H9 (cell line): Measurements from ENCODE around the gene PRPS2. TPM values are rescaled to one million over a fixed set of nuclear protein-coding genes. Genes with fewer than 3 reads are reported as not detected.

Source experiments
- DNase-seq: peaks from one replicate; pipeline ENCODE4 v3.0.0-alpha.2; 2017
- H2AFZ ChIP-seq: one replicate; pipeline ENCODE4 v1.6.1; 2013; ENCODE audit warnings: mild to moderate bottlenecking, low read length, control low read depth, moderate library complexity
- H2AK5ac ChIP-seq: 2 replicates; pipeline ENCODE4 v1.6.1; 2013; ENCODE audit warnings: low read length, control low read depth, mixed read lengths; ENCODE audit not compliant: insufficient read length
- H2BK120ac ChIP-seq: one replicate; pipeline ENCODE4 v1.6.1; 2013; ENCODE audit warnings: low read depth, mild to moderate bottlenecking, low read length, control low read depth, inconsistent platforms; ENCODE audit not compliant: poor library complexity, severe bottlenecking
- H2BK12ac ChIP-seq: 2 replicates; pipeline ENCODE4 v1.6.1; 2013; ENCODE audit warnings: low read length, control low read depth, mixed read lengths, low read depth; ENCODE audit not compliant: insufficient read length
- H2BK15ac ChIP-seq: 2 replicates; pipeline ENCODE4 v1.6.1; 2013; ENCODE audit warnings: low read depth, low read length, control low read depth
- H2BK20ac ChIP-seq: one replicate; pipeline ENCODE4 v1.6.1; 2013; ENCODE audit warnings: low read depth, mild to moderate bottlenecking, low read length, control low read depth, inconsistent platforms; ENCODE audit not compliant: poor library complexity, severe bottlenecking
- H2BK5ac ChIP-seq: 2 replicates; pipeline ENCODE4 v1.6.1; 2013; ENCODE audit warnings: low read length, control low read depth, mixed read lengths; ENCODE audit not compliant: insufficient read length
- H3K14ac ChIP-seq: 2 replicates; pipeline ENCODE4 v1.6.1; 2013; ENCODE audit warnings: low read length, control low read depth; ENCODE audit not compliant: insufficient read depth
- H3K18ac ChIP-seq: 2 replicates; pipeline ENCODE4 v1.6.1; 2013; ENCODE audit warnings: low read depth, mild to moderate bottlenecking, mixed read lengths, low read length, control low read depth; ENCODE audit not compliant: insufficient read length
- H3K23ac ChIP-seq: 2 replicates; pipeline ENCODE4 v1.6.1; 2013; ENCODE audit warnings: low read length, control low read depth, mixed read lengths, low read depth; ENCODE audit not compliant: insufficient read length
- H3K23me2 ChIP-seq: 2 replicates; pipeline ENCODE4 v1.6.1; 2013; ENCODE audit warnings: low read depth, mild to moderate bottlenecking, mixed read lengths, low read length, control low read depth; ENCODE audit not compliant: insufficient read length, poor library complexity, severe bottlenecking
- H3K27ac ChIP-seq: 2 replicates; pipeline ENCODE4 v1.5.1; 2013; ENCODE audit warnings: low read length, control low read depth, mixed read lengths, low read depth; ENCODE audit not compliant: insufficient read length
- H3K27me3 ChIP-seq: 2 replicates; pipeline ENCODE4 v1.6.1; 2013; ENCODE audit warnings: low read length, control low read depth, inconsistent platforms; ENCODE audit not compliant: insufficient read depth
- H3K4ac ChIP-seq: 2 replicates; pipeline ENCODE4 v1.6.1; 2013; ENCODE audit warnings: low read depth, mild to moderate bottlenecking, control low read depth, inconsistent platforms, low read length, moderate library complexity
- H3K4me1 ChIP-seq: 2 replicates; pipeline ENCODE4 v1.6.1; 2013; ENCODE audit warnings: low read length, control low read depth, inconsistent platforms; ENCODE audit not compliant: insufficient read depth
- H3K4me2 ChIP-seq: 2 replicates; pipeline ENCODE4 v1.6.1; 2013; ENCODE audit warnings: low read length, control low read depth, mixed read lengths; ENCODE audit not compliant: insufficient read length, insufficient read depth
- H3K56ac ChIP-seq: 2 replicates; pipeline ENCODE4 v1.6.1; 2013; ENCODE audit warnings: low read depth, mild to moderate bottlenecking, mixed read lengths, low read length, control low read depth; ENCODE audit not compliant: insufficient read length
- H3K79me1 ChIP-seq: 2 replicates; pipeline ENCODE4 v1.6.1; 2013; ENCODE audit warnings: low read depth, mild to moderate bottlenecking, moderate library complexity, low read length, control low read depth, inconsistent platforms; ENCODE audit not compliant: insufficient read depth, poor library complexity, severe bottlenecking
- H3K79me2 ChIP-seq: 2 replicates; pipeline ENCODE4 v1.6.1; 2013; ENCODE audit warnings: low read length, control low read depth, inconsistent platforms; ENCODE audit not compliant: insufficient read depth
- H3K9ac ChIP-seq: 2 replicates; pipeline ENCODE4 v1.6.1; 2013; ENCODE audit warnings: low read length, control low read depth, mixed read lengths; ENCODE audit not compliant: insufficient read length; ENCODE audit errors: extremely low read depth
- H3K9me3 ChIP-seq: one replicate; pipeline ENCODE4 v1.6.1; 2013; ENCODE audit warnings: low read depth, low read length, inconsistent platforms; ENCODE audit not compliant: control insufficient read depth
- H3T11ph ChIP-seq: one replicate; pipeline ENCODE4 v1.6.1; 2013; ENCODE audit warnings: mild to moderate bottlenecking, low read length, control low read depth, inconsistent platforms
- H4K20me1 ChIP-seq: one replicate; pipeline ENCODE4 v1.6.1; 2013; ENCODE audit not compliant: control insufficient read depth, insufficient read length, insufficient read depth
- H4K5ac ChIP-seq: 2 replicates; pipeline ENCODE4 v1.6.1; 2013; ENCODE audit warnings: low read depth, mild to moderate bottlenecking, mixed read lengths, low read length, control low read depth; ENCODE audit not compliant: insufficient read length
- H4K8ac ChIP-seq: replicated peaks from 2 replicates; pipeline ENCODE4 v1.6.1; 2013; ENCODE audit warnings: low read length, control low read depth, mixed read lengths, low read depth; ENCODE audit not compliant: insufficient read length
- H4K91ac ChIP-seq: 2 replicates; pipeline ENCODE4 v1.6.1; 2013; ENCODE audit warnings: low read depth, mild to moderate bottlenecking, moderate library complexity, mixed read lengths, low read length, control low read depth; ENCODE audit not compliant: insufficient read length
- H3K27ac Mint-ChIP-seq, 3 experiments: 2 replicates in 2 of 3; 3 replicates in 1 of 3; pipeline ENCODE4 v1.8.0; 2020 to 2021; ENCODE audit warnings: mixed read lengths in 3 of 3, mild to moderate bottlenecking in 1 of 3, moderate library complexity in 1 of 3
- H3K27me3 Mint-ChIP-seq: 2 replicates; pipeline ENCODE4 v1.8.0; 2021; ENCODE audit warnings: low read depth, mild to moderate bottlenecking, moderate library complexity, mixed read lengths
- H3K36me3 Mint-ChIP-seq, 3 experiments: 2 replicates in 2 of 3; 3 replicates in 1 of 3; pipeline ENCODE4 v1.8.0; 2020 to 2021; ENCODE audit warnings: low read depth in 3 of 3, mixed read lengths in 3 of 3; ENCODE audit not compliant: insufficient read depth in 1 of 3
- H3K4me1 Mint-ChIP-seq, 2 experiments: 2 replicates each; pipeline ENCODE4 v1.8.0; 2020; ENCODE audit warnings: mixed read lengths in 2 of 2
- H3K4me3 Mint-ChIP-seq, 2 experiments: 2 replicates in 1 of 2; 3 replicates in 1 of 2; pipeline ENCODE4 v1.8.0; 2020 to 2021; ENCODE audit warnings: mild to moderate bottlenecking in 2 of 2, mixed read lengths in 2 of 2, moderate library complexity in 1 of 2
- H3K9me3 Mint-ChIP-seq, 2 experiments: 2 replicates in 1 of 2; 3 replicates in 1 of 2; pipeline ENCODE4 v1.8.0; 2020; ENCODE audit warnings: mild to moderate bottlenecking in 2 of 2, mixed read lengths in 2 of 2, moderate library complexity in 1 of 2
- WGBS: extraction: QIAGEN DNeasy Blood & Tissue Kit; methylation state at CpG from one replicate; pipeline ENCODE4 v1.1.7; 2013; ENCODE audit warnings: missing lambda C conversion rate, low lambda C conversion rate, mixed read lengths; ENCODE audit not compliant: insufficient read length; ENCODE audit errors: extremely low coverage; 5-methylcytosine and 5-hydroxymethylcytosine counted together
- total RNA-seq: library from RNA; stranded (reverse); gene quantifications from 2 replicates; pipeline ENCODE4 v1.2.1, GENCODE V29; 2021
- TF ChIP-seq, protein P1 (sequence below): fragments of 200-600 bp; sonication (generic); conservative IDR thresholded peaks from 3 replicates; pipeline ENCODE4 v1.8.0; 2021; ENCODE audit warnings: antibody characterized with exemption, mild to moderate bottlenecking

PRPS2 gene
- total RNA-seq, 1 experiment from 2014 or later: 28.0 TPM

DNA sequence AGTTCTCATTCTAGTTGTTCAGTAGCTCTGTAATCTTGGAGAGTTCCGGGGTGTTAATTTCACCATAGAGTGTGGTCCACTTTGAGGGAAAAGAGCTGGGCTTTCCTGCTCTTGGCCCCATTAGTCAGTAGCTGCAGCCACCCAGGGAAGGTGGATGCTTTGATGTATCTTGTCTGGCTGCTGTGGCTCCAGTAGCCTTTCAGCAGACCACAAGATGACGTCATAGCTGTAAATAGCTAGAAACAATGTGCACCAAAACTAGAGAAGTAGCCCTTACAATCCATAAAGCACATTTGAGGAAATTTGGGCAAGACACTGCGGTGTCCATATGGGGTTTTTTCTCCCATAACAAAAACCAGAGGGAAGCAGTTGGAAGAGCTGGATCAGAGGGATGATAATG is 32.9 kb upstream of the PRPS2 start:
- Histone ChIP-seq H3K23me2 (no peaks in the 10 kb centered on the region), H2BK120ac (no peak overlapping the region), H2BK15ac (no peak overlapping the region), H2BK12ac (no peak overlapping the region), H2BK20ac (no peak overlapping the region), H3K79me1 (no peaks in the 10 kb centered on the region), H3K9ac (no peak overlapping the region), H4K91ac (no peak overlapping the region), H3T11ph (no peak overlapping the region), H4K5ac (no peak overlapping the region), H3K4me2 (no peak overlapping the region), H4K20me1 (no peaks in the 10 kb centered on the region), H3K23ac (no peak overlapping the region), H2AK5ac (no peak overlapping the region), H3K79me2 (no peaks in the 10 kb centered on the region), H3K56ac (no peak overlapping the region), H2BK5ac (no peak overlapping the region), H2AFZ (no peak overlapping the region), H3K9me3 (no peaks in the 10 kb centered on the region), H3K27me3 (no peaks in the 10 kb centered on the region), H3K4ac (no peak overlapping the region), H4K8ac (no peak overlapping the region), H3K18ac (no peak overlapping the region), H3K4me1 (no peaks in the 10 kb centered on the region), H3K27ac (no peak overlapping the region), H3K14ac (no peak overlapping the region)
- H3K4me3 Mint-ChIP-seq: no peak overlapping the region
- no CpG with 5 or more reads among the region's 3 CpGs for WGBS
- H3K27me3 Mint-ChIP-seq: peaks cover 3% of the 10 kb centered on the region
- peaks cover 56% of the 10 kb centered on the region in 2 experiments for H3K9me3 Mint-ChIP-seq
- no peaks in the 10 kb centered on the region for H3K4me1 Mint-ChIP-seq
- no peak for DNase-seq
- TF ChIP-seq, protein P1, sequence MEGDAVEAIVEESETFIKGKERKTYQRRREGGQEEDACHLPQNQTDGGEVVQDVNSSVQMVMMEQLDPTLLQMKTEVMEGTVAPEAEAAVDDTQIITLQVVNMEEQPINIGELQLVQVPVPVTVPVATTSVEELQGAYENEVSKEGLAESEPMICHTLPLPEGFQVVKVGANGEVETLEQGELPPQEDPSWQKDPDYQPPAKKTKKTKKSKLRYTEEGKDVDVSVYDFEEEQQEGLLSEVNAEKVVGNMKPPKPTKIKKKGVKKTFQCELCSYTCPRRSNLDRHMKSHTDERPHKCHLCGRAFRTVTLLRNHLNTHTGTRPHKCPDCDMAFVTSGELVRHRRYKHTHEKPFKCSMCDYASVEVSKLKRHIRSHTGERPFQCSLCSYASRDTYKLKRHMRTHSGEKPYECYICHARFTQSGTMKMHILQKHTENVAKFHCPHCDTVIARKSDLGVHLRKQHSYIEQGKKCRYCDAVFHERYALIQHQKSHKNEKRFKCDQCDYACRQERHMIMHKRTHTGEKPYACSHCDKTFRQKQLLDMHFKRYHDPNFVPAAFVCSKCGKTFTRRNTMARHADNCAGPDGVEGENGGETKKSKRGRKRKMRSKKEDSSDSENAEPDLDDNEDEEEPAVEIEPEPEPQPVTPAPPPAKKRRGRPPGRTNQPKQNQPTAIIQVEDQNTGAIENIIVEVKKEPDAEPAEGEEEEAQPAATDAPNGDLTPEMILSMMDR: no peak
- no peak overlapping the region for H3K27ac Mint-ChIP-seq
- peaks cover 0 to 4% (median 0%) of the 10 kb centered on the region in 3 experiments; a peak in 2 of 7 replicates for H3K36me3 Mint-ChIP-seq
